PC-3 (cell line): ENCODE measurements around the gene CPE. TPM values are rescaled to one million over a fixed set of nuclear protein-coding genes. Genes with fewer than 3 reads are reported as not detected.
"Not testable (repeated sequence)": the region's sequence is repeated elsewhere in the genome, so short reads cannot be mapped to it uniquely, and the experiment has no call there.

Source experiments
- ATAC-seq: fragments of 200-7000 bp; cut with Tn5 transposase; 2 replicates; pipeline ENCODE4 v1.9.1; 2020; ENCODE audit warnings: mild to moderate bottlenecking, moderate library complexity
- BruUV-seq: library from RNA; stranded (reverse); fragments of 400-500 nt; replicated peaks from 2 replicates; lab custom pipeline; 2021; lab: Mats Ljungman, UMichigan
- CTCF ChIA-PET: fragments of 300-600 bp; sonication (Branson Sonifier 250); formaldehyde crosslinking; loops from one replicate; lab custom pipeline; 2022; ENCODE audit warnings: antibody characterized with exemption; lab: Charles Lee
- POLR2A ChIA-PET: fragments of 300-600 bp; sonication (Branson Sonifier 250); formaldehyde crosslinking; loops from one replicate; lab custom pipeline; 2022; ENCODE audit warnings: antibody characterized with exemption; ENCODE audit not compliant: unreplicated experiment; lab: Charles Lee
- DNase-seq: peaks from one replicate; pipeline ENCODE4 v3.0.0-alpha.2; 2015
- H2AFZ ChIP-seq: fragments of 300-600 bp; sonication (generic); 2 replicates; pipeline ENCODE4 v1.6.0; 2016; ENCODE audit warnings: antibody characterized with exemption, low read length
- H3F3A ChIP-seq: fragments of 300-600 bp; sonication (generic); one replicate; pipeline ENCODE4 v1.6.0; 2017; ENCODE audit warnings: antibody characterized with exemption, low read length, control low read depth, mild to moderate bottlenecking; ENCODE audit not compliant: unreplicated experiment
- H3K27ac ChIP-seq: fragments of 300-600 bp; sonication (generic); 2 replicates; pipeline ENCODE4 v1.5.1; 2016; ENCODE audit warnings: mild to moderate bottlenecking, low read length
- H3K27me3 ChIP-seq: fragments of 300-600 bp; sonication (generic); 2 replicates; pipeline ENCODE4 v1.6.1; 2016; ENCODE audit warnings: low read length, mixed read lengths
- H3K36me3 ChIP-seq: fragments of 300-600 bp; sonication (generic); 2 replicates; pipeline ENCODE4 v1.6.1; 2016; ENCODE audit warnings: low read depth, mixed run types, low read length, mixed read lengths
- H3K4me1 ChIP-seq: fragments of 300-600 bp; sonication (generic); 2 replicates; pipeline ENCODE4 v1.5.1; 2016; ENCODE audit warnings: low read length; ENCODE audit not compliant: insufficient read depth
- H3K4me2 ChIP-seq: fragments of 300-600 bp; sonication (generic); 2 replicates; pipeline ENCODE4 v1.6.0; 2016; ENCODE audit warnings: low read length
- H3K4me3 ChIP-seq: fragments of 300-600 bp; sonication (generic); 2 replicates; pipeline ENCODE4 v1.5.1; 2016; ENCODE audit warnings: mild to moderate bottlenecking, low read length, mixed read lengths
- H3K79me2 ChIP-seq: fragments of 300-600 bp; sonication (generic); 2 replicates; pipeline ENCODE4 v1.6.1; 2017; ENCODE audit warnings: low read length, mixed read lengths
- H3K9ac ChIP-seq: fragments of 300-600 bp; sonication (generic); 2 replicates; pipeline ENCODE4 v1.6.0; 2016; ENCODE audit warnings: mild to moderate bottlenecking, low read length
- H3K9me2 ChIP-seq: fragments of 300-600 bp; sonication (generic); replicated peaks from 2 replicates; pipeline ENCODE4 v1.6.1; 2016; ENCODE audit warnings: mixed run types, low read length, mixed read lengths
- H3K9me3 ChIP-seq: fragments of 300-600 bp; sonication (generic); 2 replicates; pipeline ENCODE4 v1.6.1; 2016; ENCODE audit warnings: low read length, mixed read lengths
- H4K20me1 ChIP-seq: fragments of 300-600 bp; sonication (generic); 2 replicates; pipeline ENCODE4 v1.6.1; 2016; ENCODE audit warnings: low read length, mixed read lengths
- CTCF ChIP-seq: fragments of 300-600 bp; sonication (generic); conservative IDR thresholded peaks from 2 replicates; pipeline ENCODE4 v1.5.1; 2017; ENCODE audit warnings: antibody characterized with exemption, low read depth, mild to moderate bottlenecking, low read length
- EZH2 ChIP-seq: fragments of 300-600 bp; sonication (generic); IDR thresholded peaks from one replicate; pipeline ENCODE4 v1.6.1; 2017; ENCODE audit warnings: antibody characterized with exemption, mild to moderate bottlenecking, low read length; ENCODE audit not compliant: unreplicated experiment
- EZH2phosphoT487 ChIP-seq: fragments of 300-600 bp; sonication (generic); IDR thresholded peaks from 2 replicates; pipeline ENCODE4 v1.6.1; 2018; ENCODE audit warnings: mild to moderate bottlenecking, antibody characterized with exemption, low read length, borderline replicate concordance
- intact Hi-C: fragments of 100-400 bp; cut with micrococcal nuclease; formaldehyde crosslinking; loops from 2 replicates; pipeline ENCODE4 v1.9.0; 2023
- total RNA-seq: library from RNA; depleted of rRNA; stranded (reverse); fragments of >200 nt; gene quantifications from 2 replicates; pipeline ENCODE4 v1.2.3, GENCODE V29; 2014

Gene CPE
- total RNA-seq, 1 experiment from 2014 or later = 15.5 TPM

GRCh38 chr4:165481053-165481835 is 102.4 kb downstream of the CPE start:
- H3K9ac ChIP-seq = no peak overlapping the region
- H2AFZ ChIP-seq = no peak overlapping the region
- no peaks in the 10 kb centered on the region for H3F3A ChIP-seq
- no TSS peak for BruUV-seq
- H3K4me3 ChIP-seq = no peak overlapping the region
- no peaks in the 10 kb centered on the region for H3K9me3 ChIP-seq
- H3K36me3 ChIP-seq = no peaks in the 10 kb centered on the region
- H3K9me2 ChIP-seq = 0 out of 2 replicates have a peak, but pooled peaks cover 3% of the 10 kb centered on the region
- no peak overlapping the region for H3K4me2 ChIP-seq
- no peaks in the 10 kb centered on the region for H3K27me3 ChIP-seq
- ATAC-seq (no peak), DNase-seq (no peak)
- no peak overlapping the region for H3K27ac ChIP-seq
- TF ChIP-seq CTCF = no peak
- TF ChIP-seq EZH2 = no peak
- no peak for TF ChIP-seq EZH2phosphoT487
- no peaks in the 10 kb centered on the region for H3K79me2 ChIP-seq
- CTCF ChIA-PET = no interaction called here
- intact Hi-C loops = no loop called here
- POLR2A ChIA-PET = no interaction called here
- H4K20me1 ChIP-seq = no peaks in the 10 kb centered on the region
- peaks cover 9% of the 10 kb centered on the region for H3K4me1 ChIP-seq

- ATAC-seq (no peak), DNase-seq (no peak)
- no TSS peak for BruUV-seq
- H4K20me1 ChIP-seq = no peaks in the 10 kb centered on the region
- H3K9me2 ChIP-seq = no peaks in the 10 kb centered on the region
- H3K36me3 ChIP-seq = no peaks in the 10 kb centered on the region
- TF ChIP-seq EZH2 (no peak), EZH2phosphoT487 (no peak), CTCF (no peak)
- H3K4me1 ChIP-seq = 0 out of 2 replicates have a peak, but pooled peaks cover 4% of the 10 kb centered on the region
- H3K4me2 ChIP-seq = no peak overlapping the region
- ChIA-PET CTCF (no interaction called here), POLR2A (no interaction called here)
- no peaks in the 10 kb centered on the region for H3K79me2 ChIP-seq
- no peaks in the 10 kb centered on the region for H3F3A ChIP-seq
- no peak overlapping the region for H3K4me3 ChIP-seq
- no peak overlapping the region for H3K27ac ChIP-seq
- intact Hi-C loops = loop anchor here (5.0 kb wide), 3 partner anchors 293 to 1103 kb away; no protein-coding TSS in a partner anchor
- H3K9me3 ChIP-seq = no peaks in the 10 kb centered on the region
- no peak overlapping the region for H2AFZ ChIP-seq
- no peaks in the 10 kb centered on the region for H3K27me3 ChIP-seq
- no peak overlapping the region for H3K9ac ChIP-seq
Measured at GRCh38 chr4:165489786-165490185, 111.0 kb downstream of the CPE start.

GRCh38 chr4:165492583-165492982 is 113.8 kb downstream of the CPE start:
- H3K27ac ChIP-seq, H3K79me2 ChIP-seq, H3K27me3 ChIP-seq, H3K9ac ChIP-seq, H3K9me2 ChIP-seq, H3K4me1 ChIP-seq, H3K9me3 ChIP-seq, H3K36me3 ChIP-seq, POLR2A ChIA-PET, H3F3A ChIP-seq, H2AFZ ChIP-seq, H3K4me3 ChIP-seq, H3K4me2 ChIP-seq, DNase-seq, BruUV-seq, ATAC-seq, H4K20me1 ChIP-seq: not testable (repeated sequence)
- CTCF ChIA-PET = interaction anchor here (0.6 to 1.6 kb wide), 3 partner anchors 44 to 573 kb away, joined by 3 to 5 read pairs (median 3); no protein-coding TSS in a partner anchor
- intact Hi-C loops = loop anchor here (5.0 kb wide), 3 partner anchors 290 to 1100 kb away; no protein-coding TSS in a partner anchor
